ENCODE data around the gene SERPINB6. TPM values are rescaled to one million over a fixed set of nuclear protein-coding genes. Genes with fewer than 3 reads are reported as not detected.

Gene SERPINB6
- total RNA-seq, 1 donor from 2014 or later: 20.1 TPM

DNA sequence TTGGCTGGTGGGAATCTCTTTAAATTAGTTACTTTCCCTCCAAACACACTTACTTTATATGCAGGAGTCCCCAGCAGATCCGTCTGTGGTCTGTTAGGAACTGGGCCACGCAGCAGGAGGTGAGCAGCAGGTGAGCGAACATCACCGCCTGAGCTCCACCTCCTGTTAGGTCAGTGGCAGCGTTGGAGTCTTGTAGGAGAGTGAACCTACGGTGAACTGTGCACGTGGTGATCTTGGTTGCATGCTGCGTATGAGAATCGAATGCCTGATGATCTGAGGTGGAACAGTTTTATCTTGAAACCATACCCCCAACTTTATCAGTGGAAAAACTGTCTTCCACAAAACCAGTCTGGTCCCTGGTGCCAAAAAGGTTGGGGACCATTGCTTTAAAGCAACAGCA lies 5.0 kb downstream of the SERPINB6 start:
- no peak for DNase-seq (ENCODE audit: low read depth, low spot score)
- H3K27me3 Mint-ChIP-seq (ENCODE audit: low read depth): peaks cover 19% of the 10 kb centered on the region
- no peaks in the 10 kb centered on the region for H3K9me3 Mint-ChIP-seq
- peaks cover 9% of the 10 kb centered on the region for H3K4me1 Mint-ChIP-seq
- no peak overlapping the region for H3K4me3 Mint-ChIP-seq
- H3K27ac Mint-ChIP-seq (ENCODE audit: unreplicated experiment): no peak overlapping the region
- TF ChIP-seq CTCF (conservative IDR thresholded peaks at IDR 0.05): no peak
- no peaks in the 10 kb centered on the region for H3K36me3 Mint-ChIP-seq (ENCODE audit: low read depth)

DNA sequence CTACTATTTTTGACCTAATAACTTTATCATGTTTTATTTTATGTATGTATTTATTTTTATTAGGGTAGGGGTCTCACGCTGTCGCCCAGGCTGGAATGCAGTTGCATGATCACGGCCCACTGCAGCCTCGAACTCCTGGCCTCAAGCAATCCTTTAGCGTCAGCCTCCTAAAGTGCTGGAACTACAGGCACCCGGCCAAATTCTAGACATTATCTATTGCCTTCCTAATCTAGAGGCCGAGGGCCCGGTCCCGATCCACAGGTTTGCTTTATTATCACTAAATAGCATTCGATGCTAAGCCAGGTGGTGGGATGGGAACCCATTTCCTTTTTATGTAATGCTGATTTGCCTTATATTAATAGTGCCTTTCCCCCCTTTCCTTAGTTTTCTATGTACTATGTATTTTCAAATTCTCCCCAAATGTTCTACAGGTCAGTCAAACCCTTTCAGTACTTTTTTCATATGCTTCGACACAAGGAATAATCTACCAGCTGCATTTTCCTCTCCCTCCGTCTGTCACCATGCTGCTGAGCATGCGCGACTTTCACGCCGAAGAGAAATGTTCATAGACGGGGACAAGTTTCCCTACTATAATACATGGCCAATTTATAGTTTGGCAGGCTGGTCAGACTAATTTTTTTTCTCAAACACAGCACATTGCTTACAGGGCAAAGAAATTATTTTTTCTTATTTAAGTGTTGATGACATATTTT lies 6.4 kb downstream of the SERPINB6 start:
- peaks cover 16% of the 10 kb centered on the region for H3K27me3 Mint-ChIP-seq (ENCODE audit: low read depth)
- H3K36me3 Mint-ChIP-seq (ENCODE audit: low read depth): no peaks in the 10 kb centered on the region
- DNase-seq (ENCODE audit: low read depth, low spot score): no peak
- no peak for TF ChIP-seq CTCF (conservative IDR thresholded peaks at IDR 0.05)
- H3K4me3 Mint-ChIP-seq: no peak overlapping the region
- H3K9me3 Mint-ChIP-seq: no peaks in the 10 kb centered on the region
- H3K4me1 Mint-ChIP-seq: peaks cover under 1% of the 10 kb centered on the region
- H3K27ac Mint-ChIP-seq (ENCODE audit: unreplicated experiment): no peak overlapping the region

GRCh38 chr6:2963756-2964155 lies 7.6 kb downstream of the SERPINB6 start:
- H3K9me3 Mint-ChIP-seq: no peaks in the 10 kb centered on the region
- H3K4me1 Mint-ChIP-seq: no peaks in the 10 kb centered on the region
- no peak overlapping the region for H3K27ac Mint-ChIP-seq (ENCODE audit: unreplicated experiment)
- no peaks in the 10 kb centered on the region for H3K36me3 Mint-ChIP-seq (ENCODE audit: low read depth)
- TF ChIP-seq CTCF (conservative IDR thresholded peaks at IDR 0.05): no peak
- peaks cover 20% of the 10 kb centered on the region for H3K27me3 Mint-ChIP-seq (ENCODE audit: low read depth)
- DNase-seq (ENCODE audit: low read depth, low spot score): no peak
- H3K4me3 Mint-ChIP-seq: no peak overlapping the region

- no peaks in the 10 kb centered on the region for H3K9me3 Mint-ChIP-seq
- H3K4me1 Mint-ChIP-seq: peaks cover 2% of the 10 kb centered on the region
- no peak overlapping the region for H3K4me3 Mint-ChIP-seq
- H3K36me3 Mint-ChIP-seq (ENCODE audit: low read depth): no peaks in the 10 kb centered on the region
- no peak for TF ChIP-seq CTCF (conservative IDR thresholded peaks at IDR 0.05)
- DNase-seq (ENCODE audit: low read depth, low spot score): no peak
- H3K27me3 Mint-ChIP-seq (ENCODE audit: low read depth): peaks cover 16% of the 10 kb centered on the region
- no peak overlapping the region for H3K27ac Mint-ChIP-seq (ENCODE audit: unreplicated experiment)
Observed at GRCh38 chr6:2962636-2963035, 8.7 kb downstream of the SERPINB6 start.

GRCh38 chr6:2962004-2962403 lies 9.4 kb downstream of the SERPINB6 start:
- Mint-ChIP-seq H3K27ac (ENCODE audit: unreplicated experiment) (no peak overlapping the region), H3K4me1 (peaks cover 8% of the 10 kb centered on the region), H3K36me3 (ENCODE audit: low read depth) (no peaks in the 10 kb centered on the region), H3K9me3 (no peaks in the 10 kb centered on the region), H3K4me3 (no peak overlapping the region), H3K27me3 (ENCODE audit: low read depth) (peaks cover 10% of the 10 kb centered on the region)
- DNase-seq (ENCODE audit: low read depth, low spot score): no peak
- no peak for TF ChIP-seq CTCF (conservative IDR thresholded peaks at IDR 0.05)

Measured in neural crest cell (in vitro differentiated cells).